A549 (cell line): Measurements from ENCODE around the gene CAMTA1. TPM values are rescaled to one million over a fixed set of nuclear protein-coding genes. Genes with fewer than 3 reads are reported as not detected.

Source experiments
- ATAC-seq, 2 experiments: fragments of 200-7000 bp in 1 of 2; fragments of >200 bp in 1 of 2; cut with Nextera tagmentation in 1 of 2; cut with Tn5 transposase in 1 of 2; 3 replicates each; pipeline versions ENCODE4 v1.8.0 to v1.9.1; 2018 to 2020; ENCODE audit warnings: mild to moderate bottlenecking in 1 of 2, moderate library complexity in 1 of 2
- CTCF ChIA-PET: fragments of 300-600 bp; sonication (Branson Sonifier 250); formaldehyde crosslinking; extraction: SDS; loops from one replicate; lab custom pipeline; 2021; ENCODE audit warnings: antibody characterized with exemption, inconsistent platforms; lab: Yijun Ruan, JAX
- POLR2A ChIA-PET: fragments of 350-600 bp; formaldehyde crosslinking; extraction: SDS; loops from one replicate; lab custom pipeline; 2021; ENCODE audit warnings: antibody characterized with exemption, inconsistent platforms; lab: Yijun Ruan, JAX
- DNase-seq, 2 experiments: peaks; one replicate each; pipeline versions ENCODE4 v3.0.0 to v3.0.0-alpha.2; 2011 to 2016; ENCODE audit warnings: low read depth in 1 of 2, low spot score in 1 of 2
- FAIRE-seq: peaks from 2 replicates; lab custom pipeline; 2011; peaks lifted over from hg19 to GRCh38; lab: Jason Lieb, UNC
- H3K27ac ChIP-seq, 2 experiments: fragments of >200 bp; sonication (Bioruptor Twin); formaldehyde crosslinking; 3 replicates each; pipeline ENCODE4 v1.5.1; 2016 to 2017
- H3K4me1 ChIP-seq: fragments of >200 bp; sonication (Bioruptor Twin); formaldehyde crosslinking; 3 replicates; pipeline ENCODE4 v1.6.1; 2016
- H3K4me2 ChIP-seq: fragments of >200 bp; sonication (Bioruptor Twin); formaldehyde crosslinking; 3 replicates; pipeline ENCODE4 v1.6.1; 2016
- H3K4me3 ChIP-seq: fragments of >200 bp; sonication (Bioruptor Twin); formaldehyde crosslinking; 3 replicates; pipeline ENCODE4 v1.5.1; 2016
- H3K9me3 ChIP-seq: fragments of >200 bp; sonication (Bioruptor Twin); formaldehyde crosslinking; 3 replicates; pipeline ENCODE4 v1.6.1; 2016
- BHLHE40 ChIP-seq: IDR thresholded peaks from 2 replicates; pipeline ENCODE4 v1.6.1; 2012; ENCODE audit warnings: low read depth, low read length, inconsistent platforms
- CBX8 ChIP-seq: fragments of 200-600 bp; sonication (generic); IDR thresholded peaks from 2 replicates; pipeline ENCODE4 v1.6.1; 2016
- EP300 ChIP-seq, 2 experiments: fragments of >200 bp; sonication (Bioruptor Twin); formaldehyde crosslinking; IDR thresholded peaks; 2 replicates in 1 of 2; 3 replicates in 1 of 2; pipeline ENCODE4 v1.6.1; 2016 to 2017
- FOSL2 ChIP-seq, 2 experiments: fragments of 450-650 bp in 1 of 2; fragments of >200 bp in 1 of 2; sonication (Bioruptor Twin) in 1 of 2; formaldehyde crosslinking; IDR thresholded peaks; 2 replicates each; pipeline versions ENCODE4 v1.5.0 to v1.6.1; 2016 to 2020; ENCODE audit warnings: mild to moderate bottlenecking in 1 of 2, moderate library complexity in 1 of 2
- FOXS1 ChIP-seq: fragments of 250-450 bp; sonication (Bioruptor Pico); IDR thresholded peaks from 2 replicates; pipeline ENCODE4 v1.5.0; 2020; ENCODE audit warnings: mild to moderate bottlenecking, moderate library complexity
- GATA3 ChIP-seq: IDR thresholded peaks from 2 replicates; pipeline ENCODE4 v1.6.1; 2012; ENCODE audit warnings: borderline replicate concordance
- HDAC2 ChIP-seq: fragments of 200-600 bp; sonication (generic); IDR thresholded peaks from 2 replicates; pipeline ENCODE4 v1.6.1; 2016
- HEYL ChIP-seq: fragments of 250-450 bp; sonication (Bioruptor Pico); IDR thresholded peaks from 2 replicates; pipeline ENCODE4 v1.8.0; 2021; ENCODE audit warnings: mild to moderate bottlenecking, moderate library complexity
- JUNB ChIP-seq: fragments of >200 bp; sonication (Bioruptor Twin); formaldehyde crosslinking; IDR thresholded peaks from 2 replicates; pipeline ENCODE4 v1.6.1; 2016
- KDM5A ChIP-seq: fragments of 200-600 bp; sonication (generic); IDR thresholded peaks from 2 replicates; pipeline ENCODE4 v1.6.1; 2016; ENCODE audit warnings: antibody characterized with exemption, mild to moderate bottlenecking
- MAFK ChIP-seq: fragments of 450-650 bp; IDR thresholded peaks from 2 replicates; pipeline ENCODE4 v1.6.1; 2014; ENCODE audit not compliant: partially characterized antibody
- MAZ ChIP-seq: fragments of 150-350 bp; IDR thresholded peaks from 2 replicates; pipeline ENCODE4 v1.6.1; 2014; ENCODE audit warnings: antibody characterized with exemption, low read depth, low read length, borderline replicate concordance
- NFE2L2 ChIP-seq: fragments of 150-350 bp; conservative IDR thresholded peaks from 2 replicates; pipeline ENCODE4 v1.6.1; 2014; ENCODE audit warnings: low read length
- NR3C1 ChIP-seq: fragments of >200 bp; sonication (Bioruptor Twin); formaldehyde crosslinking; IDR thresholded peaks from 3 replicates; pipeline ENCODE4 v1.6.1; 2017
- PHF8 ChIP-seq: fragments of 200-600 bp; sonication (generic); IDR thresholded peaks from 2 replicates; pipeline ENCODE4 v1.6.1; 2016; ENCODE audit warnings: low read depth, mild to moderate bottlenecking, antibody characterized with exemption, moderate library complexity, borderline replicate concordance
- RFX5 ChIP-seq: fragments of 450-650 bp; IDR thresholded peaks from 2 replicates; pipeline ENCODE4 v1.7.1; 2014; ENCODE audit warnings: antibody characterized with exemption, mild to moderate bottlenecking, moderate library complexity
- RNF2 ChIP-seq: fragments of 200-600 bp; sonication (generic); IDR thresholded peaks from 2 replicates; pipeline ENCODE4 v1.6.1; 2016; ENCODE audit warnings: low read depth, mild to moderate bottlenecking, antibody characterized with exemption, moderate library complexity, borderline replicate concordance
- SREBF2 ChIP-seq: fragments of 450-650 bp; IDR thresholded peaks from 2 replicates; pipeline ENCODE4 v1.6.1; 2014; ENCODE audit warnings: mild to moderate bottlenecking, moderate library complexity
- TP53 ChIP-seq: fragments of 250-450 bp; sonication (Bioruptor Pico); IDR thresholded peaks from 2 replicates; pipeline ENCODE4 v1.5.0; 2021; ENCODE audit warnings: mild to moderate bottlenecking, moderate library complexity
- WGBS: methylation state at CpG from one replicate; pipeline ENCODE4 v1.1.6; 2017; ENCODE audit errors: missing lambda C conversion rate; 5-methylcytosine and 5-hydroxymethylcytosine counted together
- polyA plus RNA-seq, 4 experiments: library from polyadenylated mRNA; depleted of rRNA in 3 of 4; stranded (reverse); fragments of >200 nt; fragmentation: RNase III in 1 of 4; extraction: RNeasy Plus Mini Kit Qiagen cat#74134 plus additional on column Dnase treatment in 1 of 4; gene quantifications; 2 replicates in 3 of 4; 3 replicates in 1 of 4; pipeline ENCODE4 v1.2.3, GENCODE V29; 2011 to 2017
- TF ChIP-seq, protein P1 (sequence below): IDR thresholded peaks from 2 replicates; pipeline ENCODE4 v1.6.1; 2012
- TF ChIP-seq, protein P2 (sequence below): fragments of 250-450 bp; sonication (Bioruptor Pico); IDR thresholded peaks from 2 replicates; pipeline ENCODE4 v1.5.0; 2021; ENCODE audit warnings: mild to moderate bottlenecking, moderate library complexity, borderline replicate concordance
- TF ChIP-seq, protein P3 (sequence below): fragments of 200-600 bp; sonication (generic); IDR thresholded peaks from 2 replicates; pipeline ENCODE4 v1.6.1; 2016; ENCODE audit warnings: antibody characterized with exemption, mild to moderate bottlenecking, moderate library complexity

Gene CAMTA1
- polyA plus RNA-seq, 2 of the 4 experiments (the other 2 are of a cell fraction), result 58.8 to 75.0 TPM

DNA sequence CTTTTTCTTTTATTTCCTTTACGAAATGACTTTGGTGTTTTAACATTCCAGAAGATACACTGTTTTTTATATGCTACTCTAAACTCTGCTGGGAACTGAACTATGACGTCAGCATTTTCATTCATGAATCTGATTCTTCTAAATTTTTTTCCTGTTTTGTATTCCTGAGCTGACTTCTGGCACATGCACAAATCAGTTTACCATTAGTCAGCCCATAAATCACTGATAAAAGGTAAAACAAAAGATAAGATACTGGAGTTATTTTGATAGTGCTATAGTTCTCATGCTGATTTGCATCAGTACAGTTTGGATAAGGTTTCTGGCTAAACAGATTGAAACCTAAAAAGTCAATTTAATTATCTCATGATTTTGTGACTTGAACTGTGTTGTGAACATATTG, 10.4 kb downstream of the CAMTA1 start:
- Histone ChIP-seq H3K4me2 (peak overlapping the region; percentile 54), H3K9me3 (no peaks in the 10 kb centered on the region), H3K4me3 (no peak overlapping the region), H3K4me1 (peaks cover 59% of the 10 kb centered on the region), H3K27ac (peak overlapping the region; percentile 66 to 91)
- peak in 1 of 2 experiments; percentile 56; a peak in 3 of 5 replicates for TF ChIP-seq EP300 (IDR thresholded peaks at IDR 0.05)
- TF ChIP-seq NFE2L2, result peak; percentile 67
- TF ChIP-seq FOSL2 (IDR thresholded peaks at IDR 0.05), result no peak
- peak; percentile 57 for TF ChIP-seq FOSL2 (CRISPR knock-in tag; IDR thresholded peaks at IDR 0.05)
- TF ChIP-seq MAZ, result no peak
- TF ChIP-seq FOXS1, result no peak
- TF ChIP-seq JUNB, result peak; percentile 68
- peak; percentile 91 for TF ChIP-seq MAFK
- peak; percentile 90; the same call in 1 of the 2 replicates for TF ChIP-seq GATA3
- WGBS, result 7% methylated on average over 2 of the region's 2 CpGs
- CTCF ChIA-PET, result interaction anchor here (0.6 to 1.9 kb wide), 8 partner anchors 76 to 852 kb away, joined by 3 to 11 read pairs (median 3); no protein-coding TSS in a partner anchor
- DNase-seq (peak in 1 of 2 experiments; percentile 58), FAIRE-seq (no peak), ATAC-seq (peak; percentile 8 to 72; a peak in 3 of 6 replicates)
- POLR2A ChIA-PET, result interaction anchor here (1.9 kb wide), 1 partner anchor 11 kb away, joined by 12 read pairs; the partner anchor contains the start of gene CAMTA1

DNA sequence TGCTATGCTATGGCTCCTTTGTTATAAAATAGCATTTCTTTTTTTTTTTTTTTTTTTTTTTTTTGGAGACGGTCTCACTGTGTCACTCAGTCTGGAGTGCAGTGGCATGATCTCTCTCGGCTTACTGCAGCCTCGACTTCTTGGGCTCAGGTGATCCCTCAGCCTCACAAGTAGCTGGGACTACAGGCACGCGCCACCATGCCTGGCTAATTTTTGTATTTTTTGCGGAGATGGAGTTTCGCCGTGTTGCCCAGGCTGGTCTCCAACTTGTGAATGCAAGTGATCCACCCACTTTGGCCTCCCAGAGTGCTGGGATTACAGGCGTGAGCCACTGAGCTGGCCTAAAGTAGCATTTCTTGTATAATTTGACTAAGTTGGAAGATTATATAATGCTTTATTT, 10.8 kb downstream of the CAMTA1 start:
- no peaks in the 10 kb centered on the region for H3K9me3 ChIP-seq
- DNase-seq (no peak), FAIRE-seq (no peak), ATAC-seq (peak in 1 of 2 experiments; percentile 72; a peak in 4 of 6 replicates)
- H3K4me1 ChIP-seq, result peaks cover 63% of the 10 kb centered on the region
- ChIA-PET CTCF (interaction anchor here (0.6 to 1.9 kb wide), 5 partner anchors 73 to 694 kb away, joined by 3 to 11 read pairs (median 3); no protein-coding TSS in a partner anchor), POLR2A (interaction anchor here (1.9 kb wide), 1 partner anchor 11 kb away, joined by 12 read pairs; the partner anchor contains the start of gene CAMTA1)
- TF ChIP-seq SREBF2, result no peak
- no peak for TF ChIP-seq NR3C1
- TF ChIP-seq PHF8, result no peak
- no peak for TF ChIP-seq MAZ
- no peak for TF ChIP-seq BHLHE40
- TF ChIP-seq CBX8, result no peak
- TF ChIP-seq, protein P1, sequence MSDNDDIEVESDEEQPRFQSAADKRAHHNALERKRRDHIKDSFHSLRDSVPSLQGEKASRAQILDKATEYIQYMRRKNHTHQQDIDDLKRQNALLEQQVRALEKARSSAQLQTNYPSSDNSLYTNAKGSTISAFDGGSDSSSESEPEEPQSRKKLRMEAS, result no peak
- no peak for TF ChIP-seq JUNB
- TF ChIP-seq, protein P2, sequence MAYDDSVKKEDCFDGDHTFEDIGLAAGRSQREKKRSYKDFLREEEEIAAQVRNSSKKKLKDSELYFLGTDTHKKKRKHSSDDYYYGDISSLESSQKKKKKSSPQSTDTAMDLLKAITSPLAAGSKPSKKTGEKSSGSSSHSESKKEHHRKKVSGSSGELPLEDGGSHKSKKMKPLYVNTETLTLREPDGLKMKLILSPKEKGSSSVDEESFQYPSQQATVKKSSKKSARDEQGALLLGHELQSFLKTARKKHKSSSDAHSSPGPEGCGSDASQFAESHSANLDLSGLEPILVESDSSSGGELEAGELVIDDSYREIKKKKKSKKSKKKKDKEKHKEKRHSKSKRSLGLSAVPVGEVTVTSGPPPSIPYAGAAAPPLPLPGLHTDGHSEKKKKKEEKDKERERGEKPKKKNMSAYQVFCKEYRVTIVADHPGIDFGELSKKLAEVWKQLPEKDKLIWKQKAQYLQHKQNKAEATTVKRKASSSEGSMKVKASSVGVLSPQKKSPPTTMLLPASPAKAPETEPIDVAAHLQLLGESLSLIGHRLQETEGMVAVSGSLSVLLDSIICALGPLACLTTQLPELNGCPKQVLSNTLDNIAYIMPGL (CRISPR knock-in tag), result no peak
- no peak for TF ChIP-seq RNF2
- no peak for TF ChIP-seq TP53 (CRISPR knock-in tag)
- TF ChIP-seq HDAC2, result no peak
- TF ChIP-seq RFX5, result no peak
- 66% methylated on average over 5 of the region's 9 CpGs for WGBS
- H3K4me2 ChIP-seq, result peak overlapping the region; percentile 54
- H3K4me3 ChIP-seq, result no peak overlapping the region
- peak overlapping the region; percentile 66 to 91 for H3K27ac ChIP-seq

DNA sequence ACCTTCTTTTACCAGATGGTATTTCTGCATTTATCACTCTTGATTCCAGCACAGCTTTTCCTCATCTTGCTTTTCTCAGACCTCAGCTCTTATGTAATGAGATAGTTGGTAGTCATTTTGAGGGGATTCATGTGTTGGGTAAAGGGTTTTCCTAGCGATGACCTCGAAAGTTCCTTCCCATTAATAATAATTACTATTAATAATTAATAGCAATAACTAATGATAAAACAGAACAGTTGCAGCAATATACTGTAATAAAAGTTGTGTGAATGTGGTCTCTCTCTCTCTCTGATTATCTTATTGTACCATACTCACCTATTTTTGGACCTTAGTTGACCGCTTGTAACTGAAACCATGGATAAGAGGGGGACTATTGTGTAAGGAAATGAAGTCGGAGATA, 14.2 kb downstream of the CAMTA1 start:
- 95% methylated on average over 4 of the region's 4 CpGs for WGBS
- Histone ChIP-seq H3K4me3 (no peak overlapping the region), H3K27ac (peak overlapping the region in 1 of 2 experiments; percentile 74; a peak in 3 of 6 replicates), H3K4me1 (peaks cover 81% of the 10 kb centered on the region), H3K9me3 (no peaks in the 10 kb centered on the region), H3K4me2 (no peak overlapping the region)
- no peak for DNase-seq
- TF ChIP-seq KDM5A (no peak), RFX5 (no peak), HEYL (CRISPR knock-in tag) (no peak), MAZ (no peak)
- TF ChIP-seq, protein P3, sequence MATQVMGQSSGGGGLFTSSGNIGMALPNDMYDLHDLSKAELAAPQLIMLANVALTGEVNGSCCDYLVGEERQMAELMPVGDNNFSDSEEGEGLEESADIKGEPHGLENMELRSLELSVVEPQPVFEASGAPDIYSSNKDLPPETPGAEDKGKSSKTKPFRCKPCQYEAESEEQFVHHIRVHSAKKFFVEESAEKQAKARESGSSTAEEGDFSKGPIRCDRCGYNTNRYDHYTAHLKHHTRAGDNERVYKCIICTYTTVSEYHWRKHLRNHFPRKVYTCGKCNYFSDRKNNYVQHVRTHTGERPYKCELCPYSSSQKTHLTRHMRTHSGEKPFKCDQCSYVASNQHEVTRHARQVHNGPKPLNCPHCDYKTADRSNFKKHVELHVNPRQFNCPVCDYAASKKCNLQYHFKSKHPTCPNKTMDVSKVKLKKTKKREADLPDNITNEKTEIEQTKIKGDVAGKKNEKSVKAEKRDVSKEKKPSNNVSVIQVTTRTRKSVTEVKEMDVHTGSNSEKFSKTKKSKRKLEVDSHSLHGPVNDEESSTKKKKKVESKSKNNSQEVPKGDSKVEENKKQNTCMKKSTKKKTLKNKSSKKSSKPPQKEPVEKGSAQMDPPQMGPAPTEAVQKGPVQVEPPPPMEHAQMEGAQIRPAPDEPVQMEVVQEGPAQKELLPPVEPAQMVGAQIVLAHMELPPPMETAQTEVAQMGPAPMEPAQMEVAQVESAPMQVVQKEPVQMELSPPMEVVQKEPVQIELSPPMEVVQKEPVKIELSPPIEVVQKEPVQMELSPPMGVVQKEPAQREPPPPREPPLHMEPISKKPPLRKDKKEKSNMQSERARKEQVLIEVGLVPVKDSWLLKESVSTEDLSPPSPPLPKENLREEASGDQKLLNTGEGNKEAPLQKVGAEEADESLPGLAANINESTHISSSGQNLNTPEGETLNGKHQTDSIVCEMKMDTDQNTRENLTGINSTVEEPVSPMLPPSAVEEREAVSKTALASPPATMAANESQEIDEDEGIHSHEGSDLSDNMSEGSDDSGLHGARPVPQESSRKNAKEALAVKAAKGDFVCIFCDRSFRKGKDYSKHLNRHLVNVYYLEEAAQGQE, result no peak
- ChIA-PET CTCF (interaction anchor here (0.9 to 2.7 kb wide), 2 partner anchors 419 to 848 kb away, joined by 3 to 10 read pairs; no protein-coding TSS in a partner anchor), POLR2A (no interaction called here)
- no peak for ATAC-seq
- no peak for FAIRE-seq
